Activated CD8-positive, alpha-beta memory T cell treated with anti-CD3 and anti-CD28 coated beads, Interleukin-2, amount 50 U/mL, for 1 hour (primary cell): ENCODE data around the gene ARHGAP27.

Experiments
- DNase-seq: peaks from one replicate; pipeline ENCODE4 v3.0.0-alpha.2; 2020; ENCODE audit errors: extremely low read depth

The ARHGAP27 gene

DNA sequence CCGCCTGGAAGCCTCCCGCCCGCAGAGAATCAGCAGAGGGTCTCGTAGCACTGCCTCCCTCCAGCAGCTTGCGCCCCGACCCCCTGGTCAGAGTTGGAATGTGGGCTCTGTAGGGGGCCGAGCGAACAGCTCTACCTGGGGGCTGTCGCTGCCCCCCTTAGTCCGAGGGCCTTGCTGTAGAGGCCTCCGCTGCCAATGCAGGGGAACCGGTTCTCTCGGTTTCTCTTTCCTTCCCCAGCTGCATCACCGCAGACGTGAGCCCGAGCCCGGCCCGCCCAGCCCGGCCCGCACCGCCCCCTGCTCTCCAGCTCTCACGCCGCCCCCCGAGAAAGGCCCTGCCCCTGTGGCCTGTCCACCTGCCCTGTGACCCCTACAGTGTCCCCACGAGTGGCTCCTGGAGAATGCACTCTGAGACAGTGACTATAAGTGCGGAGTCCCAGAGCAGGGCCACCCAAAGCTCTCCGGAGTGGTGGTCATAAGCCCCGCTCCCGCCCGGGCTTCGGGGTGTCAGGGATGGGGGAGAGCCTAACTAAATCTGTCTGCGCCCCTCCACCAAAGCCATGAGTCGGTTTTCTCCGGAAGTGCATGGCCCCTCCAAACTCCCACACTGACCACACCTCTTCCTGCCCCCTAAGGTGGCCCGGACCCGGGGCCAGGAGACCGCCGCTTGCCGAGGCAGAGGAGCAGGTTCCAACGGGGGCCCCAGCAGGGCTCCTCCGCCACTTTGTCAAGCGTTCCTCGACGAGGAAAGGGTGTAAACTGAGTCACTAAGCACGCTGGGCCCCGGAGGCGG, 1.7 kb downstream of the ARHGAP27 start:
- DNase-seq: no peak

DNA sequence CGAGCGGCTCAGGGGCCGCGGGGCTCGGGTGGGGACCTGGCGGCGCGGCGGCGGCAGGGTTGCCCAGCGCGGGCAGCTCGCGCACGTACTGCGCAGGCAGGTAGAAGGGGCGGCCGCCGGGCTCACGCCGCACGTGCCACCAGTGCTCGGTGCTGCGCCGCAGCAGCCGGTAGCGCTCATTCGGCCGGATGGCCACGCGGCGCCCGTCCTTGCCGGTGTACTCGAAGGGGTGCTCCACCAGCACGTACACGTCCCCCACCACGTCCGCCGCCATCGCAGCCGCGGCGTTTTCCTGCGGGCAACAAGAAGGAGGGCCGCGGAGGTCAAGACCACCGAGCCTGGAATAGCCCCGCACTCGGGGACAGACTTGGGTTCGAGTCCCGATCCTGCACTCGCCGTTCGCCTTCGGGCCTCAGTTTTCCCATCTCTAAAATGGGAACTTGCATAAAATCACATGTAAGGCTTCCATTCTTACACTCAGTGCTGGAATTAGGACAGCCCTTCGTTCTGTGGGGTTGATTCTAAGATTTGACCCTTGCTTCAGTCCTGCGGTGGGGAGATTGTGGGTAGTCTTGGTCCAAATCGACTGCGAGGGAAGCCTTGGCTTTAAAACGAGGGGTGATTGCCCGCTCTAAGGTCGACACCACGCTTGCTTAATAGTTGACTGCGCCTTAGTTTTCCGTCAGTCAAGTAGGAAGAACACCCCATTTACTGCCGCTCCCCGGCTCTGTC, 2.5 kb downstream of the ARHGAP27 start:
- no peak for DNase-seq

DNA sequence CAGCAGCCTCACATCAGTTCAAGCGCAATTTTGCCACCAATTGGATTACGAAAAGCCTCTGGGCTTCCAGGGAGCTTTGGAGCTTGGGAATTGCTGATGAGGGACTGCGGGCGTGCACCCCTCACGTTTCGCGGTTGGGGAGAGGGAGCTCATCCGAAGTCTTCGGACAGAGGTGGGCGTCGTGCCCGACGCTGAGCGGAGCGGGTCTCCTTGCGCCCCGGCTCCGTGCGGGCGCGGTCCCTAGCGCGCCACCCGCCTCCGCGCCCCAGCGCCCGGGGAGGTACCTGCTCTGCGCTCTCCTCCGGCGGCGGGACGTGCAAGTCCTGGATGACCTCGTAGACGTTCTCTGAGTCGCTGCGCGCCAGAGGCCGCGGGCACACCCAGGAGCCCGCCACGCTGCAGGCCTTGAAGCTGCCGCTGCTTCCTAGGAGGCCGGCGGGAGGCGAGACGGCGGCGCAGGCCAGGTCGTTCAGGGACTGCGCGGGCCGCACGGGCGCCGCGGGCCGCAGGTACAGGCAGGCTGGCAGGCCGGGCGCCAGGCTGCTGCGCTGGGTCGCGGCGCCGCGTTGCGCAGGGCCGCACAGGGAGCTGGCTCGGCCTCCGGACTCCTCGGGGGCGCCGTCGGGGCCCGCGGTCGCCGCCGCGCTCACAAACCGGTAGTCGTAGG, 3.2 kb downstream of the ARHGAP27 start:
- no peak for DNase-seq

DNA sequence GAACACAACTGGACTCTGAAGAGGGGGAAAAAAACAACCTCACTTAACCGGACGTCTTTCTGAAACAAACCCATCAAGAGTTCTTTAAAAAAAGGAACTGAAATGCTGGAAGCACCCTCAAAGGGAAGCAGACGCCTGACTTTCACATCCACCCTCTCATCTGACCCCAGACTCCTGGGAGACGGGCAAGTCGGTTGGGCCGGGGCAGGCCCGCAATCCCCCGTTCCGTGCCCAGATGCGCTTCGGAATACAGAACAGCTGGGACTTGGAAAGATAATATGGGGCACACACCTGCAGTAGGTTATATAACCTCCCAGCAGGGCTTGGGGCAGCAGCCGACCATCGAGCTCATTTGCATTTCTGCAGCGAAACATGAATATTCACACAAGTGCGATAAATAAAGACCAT, 3.7 kb downstream of the ARHGAP27 start:
- no peak for DNase-seq

DNA sequence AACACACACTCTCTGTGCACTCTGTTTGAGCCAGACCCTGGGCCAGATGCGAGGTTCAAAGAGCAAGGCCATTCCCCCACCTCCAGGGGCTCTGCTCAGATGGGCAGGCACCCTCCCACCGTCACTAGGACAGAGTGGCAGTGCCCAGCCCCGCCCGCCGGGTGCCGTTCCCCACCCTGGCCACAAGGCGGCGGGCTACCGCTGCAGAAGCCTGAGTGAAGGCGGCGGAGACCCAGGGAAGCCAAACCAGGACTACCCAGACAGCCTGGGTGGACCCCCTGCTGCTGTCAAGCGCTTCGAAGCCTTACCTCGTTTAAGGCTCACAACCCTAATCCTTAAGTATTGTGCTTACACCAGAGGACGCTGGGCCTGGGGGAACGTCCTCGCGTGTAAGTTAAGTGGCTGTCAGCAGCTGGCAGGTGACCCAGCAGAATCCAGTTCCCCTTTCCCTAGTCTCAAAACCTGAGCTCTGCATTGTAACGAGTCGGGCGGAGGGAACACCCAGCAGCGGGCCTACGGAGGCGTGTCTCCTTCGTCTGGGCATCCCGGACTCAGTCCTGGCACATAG, 4.5 kb downstream of the ARHGAP27 start:
- DNase-seq: peak; percentile 29

DNA sequence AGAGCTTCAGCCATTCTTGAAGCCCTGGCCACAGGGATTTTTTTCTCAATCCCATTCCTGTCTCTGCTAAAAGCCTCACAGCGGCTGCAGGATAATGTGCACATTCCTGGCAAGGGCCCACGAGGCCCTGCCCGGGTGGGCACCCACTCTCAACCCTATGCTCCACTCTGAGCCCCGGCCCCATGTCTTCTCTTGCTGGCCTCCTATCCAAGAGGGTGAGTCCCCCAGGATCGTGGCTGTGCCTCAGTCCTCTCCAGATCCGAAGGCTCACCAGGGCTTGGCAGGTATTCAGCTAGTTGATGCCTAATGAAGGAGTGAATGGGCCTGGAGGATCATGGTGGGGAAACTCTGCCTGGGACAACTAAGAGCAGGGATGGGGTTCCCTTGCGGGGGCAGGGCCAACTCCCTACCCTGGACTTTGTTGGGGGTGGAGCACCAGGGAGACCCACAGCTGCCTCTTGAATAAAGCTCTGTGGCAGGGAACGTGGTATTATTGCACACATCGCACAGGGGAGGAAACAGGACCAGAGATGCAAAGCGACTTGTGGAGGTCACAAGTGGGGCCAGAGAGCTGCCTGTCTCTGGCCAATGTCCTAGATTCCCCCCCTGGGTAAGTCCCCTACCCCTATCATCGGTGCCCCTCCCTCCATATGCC, 5.4 kb downstream of the ARHGAP27 start:
- no peak for DNase-seq

DNA sequence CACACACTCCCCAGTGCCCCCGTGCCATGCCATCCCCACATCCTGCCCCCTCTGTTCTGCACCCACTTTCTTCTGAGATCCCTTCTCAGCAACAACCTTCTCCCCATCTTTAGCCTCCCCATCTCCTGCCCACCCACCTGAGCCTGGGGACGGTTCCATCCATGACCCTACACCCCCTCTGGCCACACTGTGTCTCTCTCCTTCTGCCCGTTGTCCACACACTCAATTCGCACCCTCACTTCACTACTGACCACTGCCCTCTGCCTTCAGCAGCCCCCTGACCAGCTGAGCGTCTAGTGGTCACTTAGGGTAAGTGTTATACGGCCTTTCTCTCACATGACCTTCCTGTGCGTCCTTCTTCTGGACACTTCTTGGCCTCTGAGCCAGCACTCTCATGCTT, 6.1 kb downstream of the ARHGAP27 start:
- no peak for DNase-seq

DNA sequence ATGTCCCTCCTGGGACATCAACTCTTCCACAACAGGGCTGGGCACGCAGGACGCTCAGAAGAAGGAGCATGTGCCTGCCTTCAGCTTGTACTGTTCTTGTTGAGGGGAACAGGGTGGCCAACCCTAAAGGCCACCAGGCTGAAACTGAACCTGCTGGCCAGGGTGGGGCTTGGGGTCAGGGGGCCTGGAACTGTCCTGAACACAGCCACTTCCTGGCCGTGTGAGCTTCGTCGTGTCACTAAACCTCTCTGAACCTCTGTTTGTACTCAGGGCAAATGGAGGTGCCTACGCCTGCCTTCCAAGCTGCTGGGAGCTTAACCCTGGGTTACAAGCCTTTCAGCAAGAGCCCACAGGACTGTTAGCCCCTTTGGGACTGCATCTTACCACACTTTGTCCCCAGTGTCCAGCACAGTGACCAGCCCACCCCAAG, 6.7 kb downstream of the ARHGAP27 start:
- no peak for DNase-seq

DNA sequence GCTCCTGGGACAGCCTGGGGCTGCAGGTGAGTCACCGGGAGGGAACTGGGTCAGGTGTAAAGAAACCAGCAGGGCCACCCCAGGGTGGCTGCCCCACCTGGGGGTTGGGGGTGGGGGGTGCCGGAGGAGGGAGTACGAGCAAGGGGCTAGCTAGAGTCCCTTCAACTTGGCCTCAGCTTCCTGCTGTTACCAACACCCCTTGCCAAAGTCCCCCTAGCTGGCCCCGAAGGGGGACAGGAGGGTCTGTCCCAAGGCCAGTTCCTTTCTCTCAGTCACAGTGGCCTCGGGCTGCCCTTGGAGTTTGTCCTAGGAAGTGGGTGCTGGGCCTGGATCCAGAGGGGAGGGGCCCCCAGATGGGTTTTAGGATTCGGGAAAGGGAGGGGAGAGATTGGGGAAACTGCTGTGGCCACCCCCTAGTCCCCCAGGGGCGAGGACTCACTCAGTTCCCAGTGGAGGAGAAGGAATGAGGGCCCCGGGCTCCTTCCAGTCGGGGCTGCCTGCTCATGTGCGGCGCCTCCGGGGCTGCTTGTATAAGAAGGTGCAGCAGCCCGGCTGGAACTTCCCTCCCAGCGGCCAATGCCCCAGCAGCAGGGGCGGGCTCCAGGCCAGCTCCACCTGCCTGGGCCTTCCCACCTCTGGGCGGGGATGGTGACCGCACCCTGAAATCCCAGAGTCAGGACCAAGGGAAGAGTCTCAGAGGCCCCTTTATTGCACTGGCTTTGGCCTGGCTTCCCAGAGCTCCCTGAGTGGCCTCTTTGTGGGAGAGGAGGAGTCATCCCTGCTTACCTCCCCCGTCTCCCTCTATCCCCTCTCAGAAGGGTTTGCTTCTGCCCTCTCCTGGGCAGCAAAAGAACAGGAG, 7.3 kb downstream of the ARHGAP27 start:
- DNase-seq: no peak

DNA sequence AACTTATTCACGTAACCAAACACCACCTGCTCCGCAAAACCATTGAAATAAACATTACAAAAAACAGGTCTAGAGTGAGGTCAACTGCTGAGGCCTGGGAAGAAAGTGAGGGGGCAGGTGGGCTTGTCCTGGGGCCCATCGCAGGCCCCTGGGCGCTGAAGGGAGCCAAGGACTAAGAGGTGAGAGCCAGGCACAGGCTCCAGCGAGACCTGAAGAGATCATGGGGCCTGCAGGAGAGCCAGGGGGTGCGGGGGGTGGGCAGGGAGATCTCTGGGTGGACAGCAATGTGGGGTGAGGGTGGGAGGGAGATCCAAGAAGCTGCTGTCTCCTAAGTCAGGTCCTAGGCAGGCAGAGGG, 7.9 kb downstream of the ARHGAP27 start:
- DNase-seq: no peak

DNA sequence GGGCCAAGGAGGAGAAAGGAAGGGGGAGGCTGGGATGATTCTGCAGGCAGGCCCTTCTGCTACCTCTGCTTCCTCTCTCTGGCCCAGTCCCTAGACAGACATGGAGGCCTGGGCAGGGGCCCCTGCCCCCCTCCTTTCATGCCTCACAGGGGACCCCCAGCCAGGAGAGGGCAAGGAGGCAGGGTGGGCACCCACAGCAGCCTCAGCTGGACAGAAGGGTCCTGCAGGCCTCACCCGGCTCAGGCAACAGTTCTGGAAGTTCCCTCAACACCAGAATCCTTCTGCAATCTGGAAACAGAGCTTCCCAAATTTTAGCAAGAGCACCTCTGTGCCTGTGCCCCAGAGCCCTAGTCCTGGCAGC, 8.7 kb downstream of the ARHGAP27 start:
- no peak for DNase-seq

DNA sequence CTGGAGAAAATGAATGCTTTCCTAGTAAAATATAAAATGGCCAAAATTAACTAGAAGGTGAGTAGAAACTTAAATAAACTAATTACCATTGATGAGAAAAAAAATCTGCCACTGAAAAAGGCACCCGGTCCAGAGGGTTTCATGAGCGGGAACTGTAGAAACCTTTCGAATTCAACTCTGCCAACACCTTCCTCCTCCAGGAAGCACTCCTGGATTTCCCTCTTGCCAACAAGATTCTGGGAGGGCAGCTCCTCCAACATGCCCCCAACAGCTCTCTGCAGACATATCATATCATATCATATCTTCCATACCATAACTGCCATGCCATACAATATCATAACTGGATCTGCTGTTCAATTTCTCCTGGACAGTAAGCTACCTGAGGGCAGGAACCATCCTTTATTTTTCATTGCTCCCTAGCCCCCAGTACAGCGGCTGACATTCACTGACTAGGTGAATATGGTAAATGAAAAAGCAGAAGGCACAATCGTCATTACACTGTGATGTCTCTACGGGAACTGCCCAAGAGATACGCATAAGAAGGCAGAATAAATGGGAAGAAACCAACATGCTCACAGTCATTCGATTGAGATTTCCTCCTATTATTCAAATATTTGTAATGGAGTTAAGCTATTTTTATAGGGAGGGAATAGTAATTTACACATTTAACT, 9.2 kb downstream of the ARHGAP27 start:
- DNase-seq: no peak

DNA sequence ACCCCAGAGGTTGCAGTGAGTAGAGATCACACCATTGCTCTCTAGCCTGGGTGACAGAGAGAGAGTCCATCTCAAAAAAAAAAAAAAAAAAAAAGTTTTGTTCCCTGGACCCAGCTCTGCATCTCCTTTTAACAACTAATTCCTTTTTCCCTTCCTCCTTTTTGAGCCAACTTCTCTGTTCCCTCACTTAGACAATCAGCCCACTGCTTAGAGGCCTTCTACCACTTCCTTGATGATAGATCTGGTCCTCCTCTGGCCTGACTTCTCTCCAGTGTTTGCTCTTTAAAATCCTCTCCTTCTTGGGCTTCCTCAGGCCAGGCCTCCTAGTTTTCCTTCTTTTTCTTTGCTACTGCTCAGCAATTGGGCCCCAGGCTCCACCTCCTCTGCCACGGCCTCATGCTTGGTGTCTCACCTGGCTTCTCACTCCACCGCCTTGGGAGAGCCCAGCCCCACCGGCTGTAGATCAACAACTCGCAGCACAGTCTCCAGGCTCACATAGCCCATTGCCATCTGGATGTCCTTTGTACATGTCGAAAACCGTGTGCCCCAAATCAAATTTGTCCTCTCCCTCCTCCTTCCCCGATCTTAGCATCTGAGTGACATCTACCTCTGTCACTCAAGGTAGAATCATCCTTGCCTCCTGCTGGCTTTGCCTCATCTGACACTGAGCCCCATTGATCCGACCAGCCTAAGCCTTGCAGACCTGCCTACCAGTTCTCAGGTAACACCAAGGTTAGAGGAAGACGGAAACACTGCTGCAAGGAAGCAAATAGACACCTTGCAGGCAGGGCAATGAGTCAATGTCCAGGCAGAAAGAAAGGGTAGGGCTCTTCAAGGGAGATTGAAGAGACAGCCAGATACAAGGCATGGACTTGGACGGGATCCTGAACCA, 17.4 kb downstream of the ARHGAP27 start:
- DNase-seq: no peak

DNA sequence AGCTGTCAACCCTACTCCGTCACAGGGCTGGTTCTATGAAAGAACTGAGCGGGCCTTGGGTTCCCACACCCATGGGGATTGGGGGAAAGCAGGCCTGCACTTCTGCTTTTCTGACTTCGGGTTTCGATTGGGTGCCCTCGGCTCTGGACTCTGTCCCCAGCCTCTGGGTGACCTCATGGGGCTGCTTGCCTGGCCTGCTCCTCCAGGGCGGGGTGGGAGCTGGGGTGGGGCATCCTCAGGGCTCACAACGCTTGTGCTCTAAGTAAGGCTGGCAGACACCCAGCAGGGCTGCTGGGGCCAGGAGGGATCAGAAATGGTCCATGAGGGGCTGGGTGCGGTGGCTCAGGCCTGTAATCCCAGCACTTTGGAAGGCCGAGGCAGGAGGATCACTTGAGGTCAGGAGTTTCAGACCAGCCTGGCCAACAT, 19.2 kb downstream of the ARHGAP27 start:
- no peak for DNase-seq

DNA sequence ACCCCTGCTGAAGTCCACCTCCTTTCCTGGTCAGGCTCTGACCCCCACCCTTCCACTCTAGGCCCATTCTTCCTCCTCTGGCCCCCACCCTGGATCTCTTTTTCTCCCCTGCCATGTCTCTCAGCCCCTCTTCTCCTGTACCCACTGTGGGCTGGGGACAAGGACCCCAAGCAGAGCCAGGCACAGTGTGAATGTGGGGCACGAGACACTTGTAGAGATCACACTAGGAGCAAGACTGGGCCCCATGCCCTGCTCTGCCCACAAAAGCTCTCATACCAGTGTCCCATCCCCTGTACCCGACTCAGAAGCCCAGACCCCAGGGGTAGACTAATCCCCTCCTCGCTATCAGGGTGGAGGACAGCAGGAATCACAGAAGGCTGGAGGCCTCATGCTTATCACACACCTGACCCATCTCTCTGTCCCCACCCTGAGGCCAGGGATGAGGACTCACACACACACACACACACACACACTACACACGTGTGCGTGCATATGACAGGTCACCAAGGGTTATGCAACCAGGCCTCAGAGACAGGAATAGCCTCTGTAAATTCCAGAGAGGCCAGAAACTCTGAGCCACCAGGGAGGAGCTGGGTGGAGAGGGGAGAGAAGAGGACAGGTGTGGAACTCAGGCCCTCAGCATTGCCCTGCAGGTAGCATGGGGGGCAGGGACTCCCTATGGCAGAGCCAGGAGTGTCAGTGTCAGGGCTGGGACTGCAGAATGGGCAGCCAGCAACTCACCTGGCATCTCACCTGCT, 21.1 kb downstream of the ARHGAP27 start:
- no peak for DNase-seq

DNA sequence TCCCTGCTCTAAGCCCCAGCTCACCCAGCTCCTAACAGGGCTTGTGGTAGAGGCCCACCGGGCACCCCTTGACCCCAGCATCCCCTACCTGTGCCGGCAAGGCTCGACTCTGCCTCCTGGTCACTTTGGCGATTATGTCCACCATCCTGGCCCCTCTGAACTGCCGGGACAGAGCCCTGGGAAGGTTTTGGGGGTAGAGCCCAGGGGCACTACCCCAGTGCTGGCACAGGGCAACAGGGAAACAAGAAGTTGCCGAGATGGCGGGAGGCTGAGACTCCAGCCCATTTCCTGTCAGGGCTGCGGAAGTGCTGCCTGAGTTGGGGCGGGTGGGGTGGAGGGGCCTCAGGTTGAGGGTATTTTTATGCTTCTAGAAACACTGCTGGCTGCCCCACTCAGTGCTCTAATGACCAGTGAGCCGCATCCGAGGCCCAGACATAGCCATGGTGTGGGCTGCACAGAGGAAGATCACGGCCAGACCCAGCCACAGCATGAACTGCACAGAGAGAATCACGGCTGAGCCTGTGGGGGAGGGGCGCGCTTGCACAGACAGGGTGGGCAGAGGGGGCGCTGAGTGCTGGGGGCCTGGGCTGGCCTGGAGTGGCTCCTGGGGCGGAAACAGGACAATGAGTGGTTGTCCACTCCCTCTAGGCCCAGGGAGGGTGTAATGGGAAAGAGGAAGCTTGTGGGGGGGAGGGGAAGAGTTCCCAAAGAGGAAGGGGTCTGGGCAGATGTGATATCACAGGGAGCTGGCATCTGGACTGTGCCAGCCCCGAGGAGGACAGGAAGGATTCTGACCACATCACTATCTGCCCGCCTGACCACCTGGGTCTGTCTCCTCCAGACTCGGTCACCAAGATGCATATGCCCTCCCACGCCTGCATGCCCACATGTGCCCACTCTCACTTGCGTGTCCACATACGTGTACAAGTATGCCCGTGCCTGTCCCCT, 22.3 kb downstream of the ARHGAP27 start:
- DNase-seq: no peak

DNA sequence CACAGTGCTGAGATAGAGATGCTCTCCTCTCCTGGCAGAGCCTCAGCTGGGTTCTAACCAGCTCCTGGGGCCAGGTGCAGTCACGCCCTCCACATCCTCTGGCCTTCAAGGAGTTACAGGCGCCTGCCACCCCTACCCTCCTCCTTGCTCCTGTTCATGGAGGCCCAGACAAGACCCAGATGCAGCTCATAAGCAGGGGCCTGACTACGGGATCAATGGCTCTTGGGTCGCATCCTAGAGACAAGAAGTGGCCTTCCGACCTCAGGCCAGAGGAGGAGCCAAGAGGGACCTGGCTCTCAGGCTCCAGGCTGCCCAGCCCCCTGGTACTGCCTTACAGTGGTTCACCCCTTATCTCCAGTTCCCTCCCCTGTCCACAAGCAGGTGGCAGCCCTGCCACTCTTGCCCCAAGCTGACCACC, 23.0 kb downstream of the ARHGAP27 start:
- no peak for DNase-seq
